HG03558 (cell line): ENCODE results near the gene CYSTM1.

ENCODE experiments used
- ATAC-seq: cut with Tn5 transposase; IDR thresholded peaks from one replicate; pipeline ENCODE4 v1.9.1; 2021; ENCODE audit warnings: moderate number of reproducible peaks; ENCODE audit not compliant: unreplicated experiment; ENCODE audit errors: extremely low read depth

Gene CYSTM1

GRCh38 chr5:140227046-140227445, 52.1 kb downstream of the CYSTM1 start:
- ATAC-seq = no peak

- no peak for ATAC-seq
Measured at GRCh38 chr5:140228364-140228837, 53.4 kb downstream of the CYSTM1 start.

- no peak for ATAC-seq
Measured at GRCh38 chr5:140230373-140230772, 55.4 kb downstream of the CYSTM1 start.

- ATAC-seq = no peak
Measured at GRCh38 chr5:140232731-140233130, 57.7 kb downstream of the CYSTM1 start.

GRCh38 chr5:140234377-140234989, 59.5 kb downstream of the CYSTM1 start:
- no peak for ATAC-seq

GRCh38 chr5:140235791-140236551, 61.0 kb downstream of the CYSTM1 start:
- ATAC-seq = no peak

- ATAC-seq = no peak
Measured at GRCh38 chr5:140236891-140237598, 62.1 kb downstream of the CYSTM1 start.

- ATAC-seq = no peak
Measured at GRCh38 chr5:140238756-140239155, 63.8 kb downstream of the CYSTM1 start.

GRCh38 chr5:140239461-140239860, 64.5 kb downstream of the CYSTM1 start:
- ATAC-seq = no peak

- ATAC-seq = no peak
Measured at GRCh38 chr5:140239939-140240700, 65.1 kb downstream of the CYSTM1 start.

- no peak for ATAC-seq
Measured at GRCh38 chr5:140240987-140241706, 66.2 kb downstream of the CYSTM1 start.

GRCh38 chr5:140242099-140242498, 67.1 kb downstream of the CYSTM1 start:
- no peak for ATAC-seq

- ATAC-seq = no peak
Measured at GRCh38 chr5:140242890-140243585, 68.0 kb downstream of the CYSTM1 start.

- no peak for ATAC-seq
Measured at GRCh38 chr5:140243706-140244250, 68.8 kb downstream of the CYSTM1 start.

GRCh38 chr5:140244525-140245025, 69.6 kb downstream of the CYSTM1 start:
- no peak for ATAC-seq

- ATAC-seq = no peak
Measured at GRCh38 chr5:140245341-140245740, 70.4 kb downstream of the CYSTM1 start.

GRCh38 chr5:140245926-140246325, 70.9 kb downstream of the CYSTM1 start:
- no peak for ATAC-seq

- no peak for ATAC-seq
Measured at GRCh38 chr5:140246378-140247122, 71.6 kb downstream of the CYSTM1 start.
